Ovary (tissue), 9 donors: ENCODE data around the gene MAP3K12. TPM values are rescaled to one million over a fixed set of nuclear protein-coding genes. Genes with fewer than 3 reads are reported as not detected.

Experiments
- DNase-seq, 5 donors: peaks; one replicate each; pipeline ENCODE4 v3.0.0-alpha.2; 2019 to 2020
- H3K27ac ChIP-seq, 2 donors: fragments of 200-600 bp; one replicate each; pipeline versions ENCODE4 v1.5.1 to v1.8.0; 2019 to 2022
- H3K27me3 ChIP-seq: fragments of 200-600 bp; one replicate; pipeline ENCODE4 v1.8.0; 2022
- H3K36me3 ChIP-seq: fragments of 200-600 bp; sonication (generic); one replicate; pipeline ENCODE4 v1.5.1; 2019
- H3K4me1 ChIP-seq: one replicate; pipeline ENCODE4 v1.8.1; 2013; ENCODE audit warnings: mild to moderate bottlenecking, moderate library complexity; ENCODE audit not compliant: insufficient read depth
- H3K4me3 ChIP-seq: fragments of 200-600 bp; sonication (generic); one replicate; pipeline ENCODE4 v1.5.1; 2017
- H3K9me3 ChIP-seq, 2 donors: fragments of 200-600 bp in 1 of 2; sonication (generic) in 1 of 2; one replicate each; pipeline versions ENCODE4 v1.5.1 to v1.8.1; 2013 to 2019; ENCODE audit warnings: mild to moderate bottlenecking in 1 of 2, moderate library complexity in 1 of 2
- CTCF ChIP-seq, 3 donors: fragments of 450-650 bp in 2 of 3; fragments of 200-600 bp in 1 of 3; IDR thresholded peaks; one replicate each; pipeline versions ENCODE4 v1.5.1 to v1.8.0; 2016 to 2022; ENCODE audit warnings: antibody characterized with exemption in 3 of 3, mild to moderate bottlenecking in 1 of 3
- EP300 ChIP-seq: sonication (generic); formaldehyde crosslinking; IDR thresholded peaks from one replicate; pipeline ENCODE4 v1.6.1; 2017; ENCODE audit warnings: antibody characterized with exemption
- POLR2A ChIP-seq: fragments of 450-650 bp; IDR thresholded peaks from one replicate; pipeline ENCODE4 v1.6.1; 2017; ENCODE audit warnings: antibody characterized with exemption, mild to moderate bottlenecking, moderate library complexity
- WGBS, 3 donors: extraction: QIAGEN DNeasy Blood & Tissue Kit in 1 of 3; methylation state at CpG; one replicate each; pipeline versions ENCODE4 v1.1.5 to v1.1.7; 2013 to 2017; 5-methylcytosine and 5-hydroxymethylcytosine counted together
- intact Hi-C, 4 donors: fragments of 100-400 bp; cut with DNase I; formaldehyde crosslinking; loops; one replicate each; pipeline versions ENCODE4 v1.11.0 to v1.15.1; 2022 to 2023
- polyA plus RNA-seq, 2 donors: library from polyadenylated mRNA; stranded (reverse); fragments of 200-250 nt in 1 of 2; fragments of 350-450 nt in 1 of 2; fragmentation: Illumina TruSeq in 1 of 2; extraction: RNeasy Lipid Tissue Mini Kit (QIAGEN cat#74804) in 1 of 2; gene quantifications; one replicate each; pipeline ENCODE4 v1.2.3, GENCODE V29; 2013 to 2014
- total RNA-seq, 7 donors: library from RNA; depleted of rRNA in 2 of 7; stranded (reverse); fragments of >200 nt in 2 of 7; fragmentation: NEBNext Ultra II Directional in 3 of 7; extraction: Animal tissue kit (Norgen Biotek cat#: 25700) in 3 of 7; gene quantifications; one replicate each; pipeline versions ENCODE4 v1.1.0 to v1.2.4, GENCODE V29; 2016 to 2023
- donor health status: DM: no; HTN: no; CAD: no; lungs with moderate emphysema.
- donor health status: DM: no; HTN: no; CAD: no.
- donor health status: Bipolar disorder and iron deficiency.
- donor health status: DM: yes; HTN: yes; CAD: no.
- donor health status: DM: no; HTN: no; CAD: no.
- donor health status: DM: yes; HTN: yes; CAD: no.

MAP3K12 gene
- total and polyA plus RNA-seq, 9 donors = 19.5 to 53.2 (median 30.8) TPM

GRCh38 chr12:53500142-53500775 is 1.0 kb upstream of the MAP3K12 start:
- peaks cover 25% of the 10 kb centered on the region for H3K4me1 ChIP-seq
- peak overlapping the region; percentile 85 to 99 for H3K27ac ChIP-seq
- no peaks in the 10 kb centered on the region for H3K36me3 ChIP-seq
- TF ChIP-seq CTCF (IDR thresholded peaks at IDR 0.05) = peak in 1 of 3 donors; percentile 32
- peak; percentile 100 for TF ChIP-seq POLR2A
- TF ChIP-seq EP300 = peak; percentile 15
- intact Hi-C loops = loop anchor here (2.0 to 10.0 kb wide), 5 partner anchors 47 to 283 kb away; partner anchors contain the start of genes AAAS (in 4 of the 4), PCBP2 (in 2 of the 4) and PRR13 (in 1 of the 4)
- DNase-seq = peak; percentile 75 to 92 (median 79)
- no peaks in the 10 kb centered on the region for H3K27me3 ChIP-seq
- peak overlapping the region; percentile 42 for H3K4me3 ChIP-seq
- WGBS, 3 donors = 0 to 2% (median 1%) methylated on average over 17 of the region's 17 CpGs
- no peaks in the 10 kb centered on the region for H3K9me3 ChIP-seq

- Histone ChIP-seq H3K4me3 (peak overlapping the region; percentile 42), H3K4me1 (peaks cover 25% of the 10 kb centered on the region), H3K36me3 (no peaks in the 10 kb centered on the region), H3K27ac (no peak overlapping the region), H3K27me3 (no peaks in the 10 kb centered on the region), H3K9me3 (no peaks in the 10 kb centered on the region)
- intact Hi-C loops = no loop called here
- WGBS, 3 donors = 54 to 62% (median 56%) methylated on average over 2 of the region's 2 CpGs
- no peak for DNase-seq
- TF ChIP-seq EP300 (no peak), CTCF (IDR thresholded peaks at IDR 0.05) (no peak), POLR2A (no peak)
Measured at GRCh38 chr12:53498235-53498630, 1.0 kb downstream of the MAP3K12 start.

GRCh38 chr12:53497461-53497860 is 1.8 kb downstream of the MAP3K12 start:
- WGBS, 3 donors = 90 to 97% (median 91%) methylated on average over 3 of the region's 3 CpGs
- no peaks in the 10 kb centered on the region for H3K9me3 ChIP-seq
- intact Hi-C loops = no loop called here
- no peaks in the 10 kb centered on the region for H3K36me3 ChIP-seq
- no peak for DNase-seq
- no peak overlapping the region for H3K27ac ChIP-seq
- H3K27me3 ChIP-seq = no peaks in the 10 kb centered on the region
- peaks cover 18% of the 10 kb centered on the region for H3K4me1 ChIP-seq
- H3K4me3 ChIP-seq = no peak overlapping the region
- TF ChIP-seq EP300 (no peak), CTCF (IDR thresholded peaks at IDR 0.05) (no peak), POLR2A (no peak)

- H3K4me1 ChIP-seq = peaks cover 17% of the 10 kb centered on the region
Measured at GRCh38 chr12:53496752-53497032, 2.6 kb downstream of the MAP3K12 start.

More at GRCh38 chr12:53496752-53497032, 2.6 kb downstream of the MAP3K12 start:
- DNase-seq = no peak
- no peak overlapping the region for H3K4me3 ChIP-seq
- H3K36me3 ChIP-seq = no peaks in the 10 kb centered on the region
- H3K27ac ChIP-seq = peak overlapping the region in 1 of 2 donors; percentile 50
- no peaks in the 10 kb centered on the region for H3K9me3 ChIP-seq
- intact Hi-C loops = no loop called here
- TF ChIP-seq POLR2A = no peak
- TF ChIP-seq CTCF (IDR thresholded peaks at IDR 0.05) = no peak
- no peak for TF ChIP-seq EP300
- 61 to 69% (median 64%) methylated on average over 1 of the region's 1 CpG for WGBS, 3 donors
- H3K27me3 ChIP-seq = no peaks in the 10 kb centered on the region
